Measurements from ENCODE around the gene POLR1B.

The POLR1B gene

GRCh38 chr2:112626604-112627059 is 84.4 kb downstream of the POLR1B start:
- peak overlapping the region; percentile 48 for H3K4me3 ChIP-seq (ENCODE audit: low read length)
- peak; percentile 69 for DNase-seq (ENCODE audit: low read depth)

More at GRCh38 chr2:112626604-112627059, 84.4 kb downstream of the POLR1B start:
- TF ChIP-seq CTCF (conservative IDR thresholded peaks at IDR 0.05; ENCODE audit: low read length), result peak; percentile 88

All from AG10803 (cell line).